Skeletal muscle satellite cell (primary cell): ENCODE data around the gene PLCXD1.
"Not testable (repeated sequence)": the region's sequence is repeated elsewhere in the genome, so short reads cannot be mapped to it uniquely, and the experiment has no call there.

ENCODE experiments used
- H3K27me3 ChIP-seq: 2 replicates; pipeline ENCODE4 v1.7.0; 2013; ENCODE audit warnings: low read length; ENCODE audit not compliant: control insufficient read depth, insufficient read depth
- H3K36me3 ChIP-seq: 2 replicates; pipeline ENCODE4 v1.7.0; 2013; ENCODE audit warnings: mild to moderate bottlenecking, control low read depth, low read length; ENCODE audit not compliant: insufficient read depth
- H3K4me1 ChIP-seq: 2 replicates; pipeline ENCODE4 v1.7.0; 2013; ENCODE audit warnings: low read length; ENCODE audit not compliant: control insufficient read depth, insufficient read depth
- H3K4me2 ChIP-seq: 2 replicates; pipeline ENCODE4 v1.7.0; 2013; ENCODE audit warnings: mild to moderate bottlenecking, low read length
- H3K4me3 ChIP-seq: 2 replicates; pipeline ENCODE4 v1.7.0; 2013; ENCODE audit warnings: low read length
- H3K9ac ChIP-seq: 2 replicates; pipeline ENCODE4 v1.7.0; 2013; ENCODE audit warnings: mild to moderate bottlenecking, low read depth, low read length, moderate library complexity
- H3K9me3 ChIP-seq: replicated peaks from 2 replicates; pipeline ENCODE4 v1.7.0; 2013; ENCODE audit warnings: mild to moderate bottlenecking, control low read depth, low read length

PLCXD1 gene

GRCh38 chrX:305781-306613 lies 24.8 kb downstream of the PLCXD1 start:
- H3K4me2 ChIP-seq, H3K4me3 ChIP-seq, H3K9me3 ChIP-seq, H3K27me3 ChIP-seq, H3K9ac ChIP-seq, H3K4me1 ChIP-seq: not testable (repeated sequence)
- H3K36me3 ChIP-seq: peaks cover 45% of the 10 kb centered on the region

GRCh38 chrX:306614-307251 lies 25.6 kb downstream of the PLCXD1 start:
- H3K36me3 ChIP-seq: peaks cover 49% of the 10 kb centered on the region
- H3K9ac ChIP-seq, H3K4me1 ChIP-seq, H3K4me2 ChIP-seq, H3K9me3 ChIP-seq, H3K27me3 ChIP-seq, H3K4me3 ChIP-seq: not testable (repeated sequence)

- no peak overlapping the region for H3K9ac ChIP-seq
- no peaks in the 10 kb centered on the region for H3K27me3 ChIP-seq
- H3K9me3 ChIP-seq: no peaks in the 10 kb centered on the region
- H3K36me3 ChIP-seq: peaks cover 57% of the 10 kb centered on the region
- H3K4me3 ChIP-seq: no peak overlapping the region
- H3K4me1 ChIP-seq: no peaks in the 10 kb centered on the region
- no peak overlapping the region for H3K4me2 ChIP-seq
Observed at GRCh38 chrX:307261-308111, 26.3 kb downstream of the PLCXD1 start.

GRCh38 chrX:308821-309520 lies 27.8 kb downstream of the PLCXD1 start:
- H3K9me3 ChIP-seq: no peaks in the 10 kb centered on the region
- H3K4me1 ChIP-seq: no peaks in the 10 kb centered on the region
- H3K9ac ChIP-seq: no peak overlapping the region
- H3K4me3 ChIP-seq: no peak overlapping the region
- peaks cover 67% of the 10 kb centered on the region for H3K36me3 ChIP-seq
- H3K4me2 ChIP-seq: no peak overlapping the region
- no peaks in the 10 kb centered on the region for H3K27me3 ChIP-seq

GRCh38 chrX:310621-311155 lies 29.5 kb downstream of the PLCXD1 start:
- no peak overlapping the region for H3K4me3 ChIP-seq
- peaks cover 65% of the 10 kb centered on the region for H3K36me3 ChIP-seq
- H3K27me3 ChIP-seq: no peaks in the 10 kb centered on the region
- H3K9me3 ChIP-seq: no peaks in the 10 kb centered on the region
- no peak overlapping the region for H3K9ac ChIP-seq
- no peaks in the 10 kb centered on the region for H3K4me1 ChIP-seq
- H3K4me2 ChIP-seq: no peak overlapping the region

GRCh38 chrX:311156-312129 lies 30.3 kb downstream of the PLCXD1 start:
- H3K4me3 ChIP-seq: no peak overlapping the region
- H3K9ac ChIP-seq: no peak overlapping the region
- no peak overlapping the region for H3K4me2 ChIP-seq
- H3K9me3 ChIP-seq: no peaks in the 10 kb centered on the region
- H3K4me1 ChIP-seq: no peaks in the 10 kb centered on the region
- H3K27me3 ChIP-seq: no peaks in the 10 kb centered on the region
- peaks cover 62% of the 10 kb centered on the region for H3K36me3 ChIP-seq

- Histone ChIP-seq H3K4me1 (no peaks in the 10 kb centered on the region), H3K4me2 (no peak overlapping the region), H3K9me3 (no peaks in the 10 kb centered on the region), H3K4me3 (no peak overlapping the region), H3K9ac (no peak overlapping the region), H3K36me3 (peaks cover 62% of the 10 kb centered on the region), H3K27me3 (no peaks in the 10 kb centered on the region)
Observed at GRCh38 chrX:312621-313331, 31.6 kb downstream of the PLCXD1 start.

- Histone ChIP-seq H3K9ac (no peak overlapping the region), H3K4me1 (no peaks in the 10 kb centered on the region), H3K4me3 (no peak overlapping the region), H3K36me3 (peaks cover 59% of the 10 kb centered on the region), H3K27me3 (no peaks in the 10 kb centered on the region), H3K4me2 (no peak overlapping the region), H3K9me3 (no peaks in the 10 kb centered on the region)
Observed at GRCh38 chrX:313546-313945, 32.4 kb downstream of the PLCXD1 start.

- no peak overlapping the region for H3K4me3 ChIP-seq
- H3K9me3 ChIP-seq: no peaks in the 10 kb centered on the region
- H3K4me1 ChIP-seq: no peaks in the 10 kb centered on the region
- peaks cover 56% of the 10 kb centered on the region for H3K36me3 ChIP-seq
- no peaks in the 10 kb centered on the region for H3K27me3 ChIP-seq
- no peak overlapping the region for H3K4me2 ChIP-seq
- no peak overlapping the region for H3K9ac ChIP-seq
Observed at GRCh38 chrX:314049-314448, 32.9 kb downstream of the PLCXD1 start.
